Hepatocyte (in vitro differentiated cells): ENCODE data around the gene LEAP2.

Source experiments
- CTCF ChIP-seq: fragments of 200-600 bp; sonication (generic); IDR thresholded peaks from 2 replicates; pipeline ENCODE4 v1.5.1; 2016; ENCODE audit warnings: antibody characterized with exemption, mild to moderate bottlenecking; ENCODE audit not compliant: poor library complexity
- EZH2 ChIP-seq: fragments of 200-600 bp; sonication (generic); IDR thresholded peaks from 2 replicates; pipeline ENCODE4 v1.6.1; 2016; ENCODE audit warnings: antibody characterized with exemption, mild to moderate bottlenecking, borderline replicate concordance
- EZH2phosphoT487 ChIP-seq: fragments of 200-600 bp; sonication (generic); IDR thresholded peaks from one replicate; pipeline ENCODE4 v1.6.1; 2018; ENCODE audit warnings: antibody characterized with exemption, mild to moderate bottlenecking, low read depth, moderate library complexity; ENCODE audit not compliant: unreplicated experiment, severe bottlenecking

- TF ChIP-seq CTCF (no peak), EZH2phosphoT487 (no peak), EZH2 (no peak)
These were observed 42.2 kb downstream of the LEAP2 start for GRCh38 chr5:132915681-132916080.
